GM12864 (cell line): ENCODE measurements around the gene FBP1.

Source experiments
- DNase-seq: peaks from one replicate; pipeline ENCODE4 v3.0.0-alpha.2; 2011; ENCODE audit warnings: low read depth
- H3K4me3 ChIP-seq: 2 replicates; pipeline ENCODE4 v1.5.1; 2011; ENCODE audit warnings: mild to moderate bottlenecking, low read depth, low read length, control low read depth
- CTCF ChIP-seq: IDR thresholded peaks from 2 replicates; pipeline ENCODE4 v1.5.1; 2011; ENCODE audit warnings: low read depth, mild to moderate bottlenecking, moderate library complexity, low read length, control low read depth, inconsistent platforms; ENCODE audit errors: missing control alignments

Gene FBP1

GRCh38 chr9:94666364-94667099 is 27.2 kb upstream of the FBP1 start:
- no peak for TF ChIP-seq CTCF
- H3K4me3 ChIP-seq: no peak overlapping the region
- DNase-seq: no peak

DNA sequence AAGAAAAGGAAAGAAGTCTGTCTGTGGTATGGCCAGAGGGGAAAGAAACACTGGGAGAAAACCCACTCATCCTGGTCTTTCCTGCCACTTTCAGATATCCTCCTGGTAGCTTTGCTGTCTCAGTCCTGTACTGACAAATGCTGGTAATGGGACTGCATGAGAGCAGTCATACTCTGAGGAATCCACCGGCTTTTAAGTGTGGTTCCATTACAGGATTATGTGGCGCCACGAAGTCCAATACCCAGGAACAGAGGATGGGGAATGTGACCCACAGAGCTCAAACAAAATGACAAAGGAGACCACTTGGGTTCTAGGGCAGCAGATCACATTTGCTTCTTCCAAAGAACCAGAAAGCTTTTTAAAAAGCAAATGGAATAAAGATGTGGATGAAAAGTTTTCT is 26.3 kb upstream of the FBP1 start:
- no peak overlapping the region for H3K4me3 ChIP-seq
- TF ChIP-seq CTCF: no peak
- DNase-seq: no peak

DNA sequence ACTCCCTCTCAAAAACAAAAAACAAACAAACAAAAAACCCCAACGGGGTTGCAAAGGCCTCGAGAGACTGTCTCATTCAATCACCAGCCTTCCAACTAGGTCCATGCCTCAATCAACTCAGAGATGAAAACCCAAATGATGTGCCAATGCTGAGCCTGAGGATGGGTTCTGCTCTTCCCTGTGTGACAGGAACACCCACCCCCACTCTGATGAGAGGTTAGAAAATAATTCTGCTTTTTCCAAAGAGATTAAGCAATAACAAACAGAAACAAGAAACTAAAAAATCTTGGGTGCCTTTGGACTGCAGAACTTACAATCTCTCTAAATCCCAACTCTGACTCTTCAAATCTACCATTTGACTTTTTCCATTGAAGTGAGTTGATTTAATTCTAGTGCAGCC is 25.5 kb upstream of the FBP1 start:
- DNase-seq: no peak
- no peak overlapping the region for H3K4me3 ChIP-seq
- no peak for TF ChIP-seq CTCF

- no peak overlapping the region for H3K4me3 ChIP-seq
- no peak for DNase-seq
- no peak for TF ChIP-seq CTCF
These were observed 24.3 kb upstream of the FBP1 start for GRCh38 chr9:94663640-94664039.

- TF ChIP-seq CTCF: no peak
- no peak for DNase-seq
- no peak overlapping the region for H3K4me3 ChIP-seq
These were observed 23.8 kb upstream of the FBP1 start for GRCh38 chr9:94663140-94663539.

DNA sequence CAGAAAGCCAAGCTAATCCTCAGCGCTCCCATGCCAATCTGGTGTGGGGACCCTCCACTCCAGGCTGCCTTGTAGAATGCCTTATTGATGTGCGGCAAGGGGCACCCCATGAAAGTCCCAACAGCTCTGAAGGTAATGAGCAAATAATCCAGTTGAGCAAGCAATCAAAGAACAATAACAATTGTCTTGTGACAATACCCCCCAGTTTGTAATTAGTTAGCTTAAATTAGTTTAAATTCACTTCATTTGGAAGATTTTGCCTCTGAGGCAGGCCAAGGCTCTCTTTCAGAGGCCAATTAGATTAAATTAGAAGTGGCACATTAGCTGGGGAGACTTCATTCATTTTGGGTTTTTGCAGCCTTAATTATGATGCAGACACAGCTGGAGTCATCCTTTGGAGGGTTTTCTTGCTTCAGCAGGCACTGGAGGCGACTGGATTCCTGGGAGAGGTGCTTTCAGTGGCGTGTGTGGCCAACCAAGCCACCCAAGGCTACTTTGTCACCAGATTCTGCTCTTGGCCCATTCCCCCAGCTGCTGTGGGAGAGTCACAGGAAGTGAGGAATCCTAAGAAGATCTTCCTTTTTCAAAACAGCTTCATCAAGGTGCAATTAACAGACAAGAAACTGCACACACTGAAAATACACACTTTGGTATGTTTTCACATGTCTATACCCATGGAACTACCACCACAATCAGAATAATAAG is 17.9 kb upstream of the FBP1 start:
- DNase-seq: no peak
- no peak for TF ChIP-seq CTCF
- H3K4me3 ChIP-seq: no peak overlapping the region
